Measurements from ENCODE around the gene LDHD.

Gene LDHD

GRCh38 chr16:75062976-75063346 lies 53.6 kb downstream of the LDHD start:
- DNase-seq (ENCODE audit: low read depth in 2 of 2), result no peak

- DNase-seq (ENCODE audit: low read depth in 2 of 2), result no peak
Measured at GRCh38 chr16:75062135-75062975, 54.2 kb downstream of the LDHD start.
